GM12892 (cell line): Measurements from ENCODE around the gene TGFBR2.

Source experiments
- DNase-seq: peaks from one replicate; pipeline ENCODE4 v3.0.0; 2011; ENCODE audit not compliant: insufficient read length
- FAIRE-seq: peaks from 2 replicates; lab custom pipeline; 2011; peaks lifted over from hg19 to GRCh38; lab: Jason Lieb, UNC
- POLR2A ChIP-seq: IDR thresholded peaks from 2 replicates; pipeline ENCODE4 v1.6.1; 2011; ENCODE audit warnings: low read depth, low read length, control low read depth
- POLR2AphosphoS5 ChIP-seq: IDR thresholded peaks from 2 replicates; pipeline ENCODE4 v1.6.1; 2011; ENCODE audit warnings: low read depth, low read length, control low read depth
- TAF1 ChIP-seq: IDR thresholded peaks from 2 replicates; pipeline ENCODE4 v1.6.1; 2011; ENCODE audit warnings: low read depth, mild to moderate bottlenecking, control low read depth, low read length, borderline replicate concordance

The TGFBR2 gene

DNA sequence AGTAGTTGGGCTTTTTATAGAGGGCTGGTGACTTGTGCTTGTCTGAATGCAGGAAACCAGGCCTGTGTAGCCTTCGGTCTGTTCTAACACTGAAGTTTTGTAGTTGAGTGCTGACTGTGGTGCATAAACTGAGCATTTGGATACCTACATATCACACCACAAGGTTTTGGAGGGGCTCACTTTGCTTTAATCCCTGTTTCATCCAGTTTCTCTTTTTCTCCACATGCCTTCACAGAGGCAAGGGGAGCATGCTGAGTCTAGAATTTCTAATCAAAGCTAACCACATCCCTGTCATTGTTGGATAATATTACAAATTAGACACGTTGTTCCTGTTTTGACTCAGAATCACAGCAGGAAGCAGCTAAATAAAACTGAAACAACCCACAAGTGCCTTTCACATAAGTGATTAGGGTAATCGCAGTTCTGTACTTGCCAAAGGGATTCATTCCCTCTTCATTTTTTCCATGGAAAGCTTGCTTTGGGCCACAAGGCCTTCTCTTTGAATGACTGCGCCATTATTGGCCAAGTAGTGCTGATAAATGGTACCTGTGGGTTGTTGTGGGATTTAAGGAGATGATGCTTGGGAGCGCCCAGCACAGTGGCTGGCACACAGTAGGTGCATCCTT, 48.9 kb downstream of the TGFBR2 start:
- DNase-seq, result no peak
- TF ChIP-seq POLR2A (no peak), TAF1 (no peak), POLR2AphosphoS5 (no peak)
- FAIRE-seq, result peak; percentile 74

DNA sequence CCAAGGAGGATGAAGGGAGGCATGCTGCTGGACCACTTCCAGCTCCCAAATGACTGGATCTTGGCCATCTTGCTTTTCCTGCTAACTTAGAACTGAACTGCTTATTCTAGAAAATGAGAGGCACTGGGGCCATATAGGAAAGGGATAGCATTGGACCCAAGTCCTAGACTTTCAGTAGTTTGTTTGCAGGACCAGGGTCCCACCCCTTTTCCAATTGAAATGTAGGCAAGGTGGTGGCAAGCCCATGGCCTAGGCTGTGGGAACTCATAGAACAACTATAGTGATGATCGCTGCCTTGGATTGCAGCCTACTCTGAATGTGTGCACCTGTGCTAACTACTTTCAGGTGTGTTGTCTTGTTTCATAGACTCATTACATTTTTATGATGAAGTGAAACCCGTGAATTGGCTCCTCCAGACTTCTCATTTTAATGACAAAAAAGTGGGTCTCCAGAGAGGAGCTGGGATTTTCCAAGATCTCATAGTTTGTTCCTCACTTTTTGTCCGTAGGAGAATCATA, 50.3 kb downstream of the TGFBR2 start:
- DNase-seq (no peak), FAIRE-seq (no peak)
- no peak for TF ChIP-seq POLR2A
- no peak for TF ChIP-seq POLR2AphosphoS5
- TF ChIP-seq TAF1, result no peak

DNA sequence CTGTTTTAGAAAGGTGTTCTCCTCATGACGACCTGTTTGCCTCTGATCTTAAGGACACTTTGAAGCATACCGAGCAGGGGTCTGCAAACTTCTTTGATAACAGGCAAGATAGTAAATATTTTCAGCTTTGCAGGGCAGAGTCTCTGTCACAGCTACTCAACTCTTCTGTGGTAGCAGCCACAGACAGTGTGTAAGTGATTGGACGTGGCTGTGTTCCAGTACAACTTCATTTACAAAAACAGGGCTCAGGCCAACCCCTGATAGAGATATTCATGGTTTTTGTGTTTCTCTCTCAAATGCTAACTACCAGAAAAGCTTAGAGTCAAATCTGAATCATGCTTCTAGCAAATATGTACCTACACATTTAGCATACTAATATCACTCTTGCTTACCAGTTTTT, 51.5 kb downstream of the TGFBR2 start:
- FAIRE-seq, result no peak
- TF ChIP-seq POLR2AphosphoS5 (no peak), POLR2A (no peak), TAF1 (no peak)
- no peak for DNase-seq

DNA sequence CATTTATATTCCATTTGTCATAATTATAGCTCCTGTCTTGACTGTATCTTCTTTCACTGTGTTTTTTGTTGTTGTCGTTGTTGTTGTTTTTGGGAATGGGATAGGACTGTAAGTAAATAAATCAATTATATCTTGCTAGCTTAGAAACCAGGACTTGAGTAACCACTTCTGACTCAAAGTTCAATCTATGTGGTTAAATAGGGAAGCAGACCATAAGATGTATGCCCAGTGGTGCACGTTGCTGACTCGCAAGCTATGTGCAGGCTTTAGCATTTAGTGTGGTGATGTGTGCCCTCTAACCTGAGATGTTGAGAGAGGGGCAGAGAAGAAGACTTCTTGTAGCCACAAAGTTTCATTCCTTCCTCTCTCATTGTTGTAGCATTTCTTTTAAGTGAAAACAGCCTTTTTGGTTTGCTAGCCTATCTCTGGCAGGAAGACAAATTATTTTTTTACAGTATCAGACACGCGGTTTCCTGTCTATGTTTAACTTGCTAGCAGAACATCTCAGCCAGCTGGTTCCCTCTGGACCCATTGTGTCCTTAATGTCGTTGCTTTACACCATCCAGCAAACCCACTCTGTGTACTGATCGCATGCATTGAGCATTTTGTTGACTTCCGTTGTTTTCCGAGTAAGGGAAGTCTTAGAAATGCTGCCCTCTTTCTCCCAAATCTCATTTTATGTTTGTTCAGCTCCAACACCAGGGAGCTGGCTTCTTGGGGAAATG, 52.1 kb downstream of the TGFBR2 start:
- FAIRE-seq (peak; percentile 73), DNase-seq (no peak)
- TF ChIP-seq POLR2AphosphoS5 (no peak), TAF1 (no peak), POLR2A (no peak)

DNA sequence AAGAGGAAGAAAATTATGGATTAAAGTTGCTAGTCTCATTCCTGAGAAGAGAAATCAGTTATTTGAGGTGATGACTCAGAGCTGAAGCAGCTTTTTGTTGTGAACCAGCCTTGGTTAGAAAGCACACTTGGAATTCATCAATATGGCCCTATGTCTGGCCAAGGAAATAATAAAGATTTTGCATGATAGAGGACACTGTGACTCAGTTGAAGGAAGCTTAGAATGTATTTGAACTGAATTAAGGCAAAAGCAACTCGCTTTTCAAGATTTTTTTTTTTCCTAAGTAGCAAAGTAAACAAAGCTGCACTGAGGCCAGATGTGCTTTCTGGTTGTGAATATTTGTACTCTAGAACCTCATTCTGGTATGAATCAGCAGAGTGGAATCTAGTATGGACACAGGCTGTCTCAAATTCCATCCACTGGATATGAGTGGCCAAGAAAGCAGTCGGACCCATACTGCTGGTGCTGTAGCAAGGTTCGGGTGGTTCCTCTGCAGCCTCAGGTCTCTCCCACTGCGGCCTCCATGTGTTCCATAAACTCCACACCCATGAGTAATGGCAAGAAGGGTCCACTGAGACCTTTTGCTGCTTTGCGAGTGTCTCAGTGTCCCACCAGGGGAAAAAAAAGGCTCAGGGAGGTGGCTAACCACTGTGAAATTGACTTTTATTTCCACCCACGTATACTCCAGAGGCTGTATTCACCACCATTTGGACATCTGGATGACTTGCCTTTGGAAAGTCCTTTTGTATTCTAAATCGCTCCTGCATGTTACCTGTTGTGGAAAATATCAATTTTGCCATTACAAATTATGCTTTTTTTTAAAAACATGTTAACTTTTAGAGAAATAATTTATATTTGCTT, 53.1 kb downstream of the TGFBR2 start:
- no peak for TF ChIP-seq POLR2A
- TF ChIP-seq TAF1, result no peak
- TF ChIP-seq POLR2AphosphoS5, result no peak
- FAIRE-seq (no peak), DNase-seq (no peak)

DNA sequence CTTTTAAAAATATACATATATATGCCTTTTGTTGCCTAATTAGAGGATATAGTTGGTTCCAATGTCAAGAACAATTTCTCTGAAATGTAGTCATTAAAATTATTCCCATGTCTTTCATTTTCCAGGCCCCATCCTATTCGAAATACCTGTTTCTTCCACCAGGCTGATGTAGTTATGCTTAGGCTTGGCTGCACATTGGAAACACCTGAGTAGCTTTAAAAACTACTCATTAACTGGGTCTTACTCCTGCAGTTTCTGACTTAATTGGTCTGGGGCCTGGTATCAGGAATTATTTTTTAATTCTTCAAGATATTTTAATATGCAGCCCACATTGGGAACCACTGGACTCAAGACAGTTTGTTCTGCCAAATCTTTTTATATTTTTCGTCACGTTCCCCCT, 53.7 kb downstream of the TGFBR2 start:
- no peak for DNase-seq
- TF ChIP-seq POLR2A, result no peak
- no peak for FAIRE-seq

DNA sequence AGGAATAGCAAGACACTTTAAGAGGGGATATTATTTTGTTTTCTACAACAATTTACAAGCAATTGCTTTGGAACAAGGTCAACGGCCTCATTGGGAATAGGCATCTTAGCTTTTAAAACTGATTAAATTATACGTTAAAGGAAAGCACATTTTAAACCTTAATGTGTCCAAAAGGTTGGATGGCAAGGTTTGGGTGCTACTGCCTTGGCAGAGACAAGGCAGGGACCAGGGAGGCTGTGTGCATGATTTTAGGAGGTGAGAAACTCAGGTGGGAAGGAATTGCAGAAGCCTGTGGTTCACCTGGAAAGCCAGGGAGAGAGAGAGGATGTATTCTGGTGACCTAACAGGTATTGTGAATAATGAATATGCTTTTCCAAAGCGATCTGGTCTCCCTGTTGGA, 54.3 kb downstream of the TGFBR2 start:
- TF ChIP-seq POLR2AphosphoS5, result no peak
- TF ChIP-seq TAF1, result no peak
- no peak for TF ChIP-seq POLR2A
- DNase-seq, result no peak
- no peak for FAIRE-seq

DNA sequence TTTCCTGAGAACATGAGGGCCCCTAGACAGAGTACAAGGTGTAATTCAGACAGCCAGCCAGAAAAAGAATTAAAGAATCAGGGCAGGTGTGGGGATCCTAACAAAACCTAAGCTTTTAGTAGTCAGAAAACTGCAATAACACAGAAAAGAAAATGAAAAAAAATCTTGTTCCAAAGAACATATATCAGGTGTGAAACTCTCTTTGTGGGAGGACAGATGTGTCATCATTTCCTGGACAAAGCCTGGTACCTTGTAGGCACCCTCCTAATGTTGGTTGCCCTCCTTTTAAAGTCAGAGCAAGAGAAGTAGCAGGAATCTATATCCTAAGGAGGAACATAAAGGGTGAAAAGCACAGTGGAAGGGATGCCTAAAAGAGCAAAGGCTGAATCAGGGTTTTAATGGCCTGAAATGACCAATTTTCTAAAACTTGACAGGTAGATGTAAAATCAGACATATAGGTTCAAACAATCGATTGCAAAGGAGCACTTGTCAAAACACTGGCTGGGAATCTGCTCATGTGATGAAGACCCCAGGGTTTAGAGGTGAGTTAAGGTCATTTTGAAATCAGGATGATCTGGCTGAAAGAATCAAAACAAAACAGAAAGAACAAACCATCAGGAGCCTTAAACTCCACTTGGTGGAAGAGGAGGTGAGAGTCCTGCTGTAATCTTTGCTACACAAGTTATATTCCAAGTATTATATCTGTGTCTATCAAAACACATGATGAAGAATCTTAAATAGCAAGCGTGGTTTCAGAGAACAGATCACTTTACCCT, 54.9 kb downstream of the TGFBR2 start:
- no peak for DNase-seq
- no peak for FAIRE-seq
- TF ChIP-seq POLR2AphosphoS5 (no peak), POLR2A (no peak), TAF1 (no peak)

DNA sequence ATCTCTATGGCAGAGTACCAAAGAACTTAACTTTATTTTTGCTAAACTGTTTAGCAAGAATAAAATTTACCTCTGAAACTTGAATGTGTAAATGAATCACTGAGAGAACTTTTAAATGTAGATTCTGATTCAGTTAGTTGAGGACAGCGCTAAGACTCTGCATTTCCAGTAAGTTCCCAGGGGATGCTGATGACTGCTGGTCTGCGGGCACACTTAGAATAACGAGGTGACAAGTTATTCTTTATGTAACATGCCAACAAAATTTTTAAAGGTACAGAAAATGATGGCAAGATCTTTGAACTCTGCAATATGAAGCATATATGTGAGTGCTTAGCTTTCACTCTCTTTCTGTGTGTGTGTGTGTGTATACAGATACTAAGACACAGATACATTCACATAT, 56.4 kb downstream of the TGFBR2 start:
- TF ChIP-seq TAF1 (no peak), POLR2AphosphoS5 (no peak), POLR2A (no peak)
- DNase-seq (no peak), FAIRE-seq (no peak)

DNA sequence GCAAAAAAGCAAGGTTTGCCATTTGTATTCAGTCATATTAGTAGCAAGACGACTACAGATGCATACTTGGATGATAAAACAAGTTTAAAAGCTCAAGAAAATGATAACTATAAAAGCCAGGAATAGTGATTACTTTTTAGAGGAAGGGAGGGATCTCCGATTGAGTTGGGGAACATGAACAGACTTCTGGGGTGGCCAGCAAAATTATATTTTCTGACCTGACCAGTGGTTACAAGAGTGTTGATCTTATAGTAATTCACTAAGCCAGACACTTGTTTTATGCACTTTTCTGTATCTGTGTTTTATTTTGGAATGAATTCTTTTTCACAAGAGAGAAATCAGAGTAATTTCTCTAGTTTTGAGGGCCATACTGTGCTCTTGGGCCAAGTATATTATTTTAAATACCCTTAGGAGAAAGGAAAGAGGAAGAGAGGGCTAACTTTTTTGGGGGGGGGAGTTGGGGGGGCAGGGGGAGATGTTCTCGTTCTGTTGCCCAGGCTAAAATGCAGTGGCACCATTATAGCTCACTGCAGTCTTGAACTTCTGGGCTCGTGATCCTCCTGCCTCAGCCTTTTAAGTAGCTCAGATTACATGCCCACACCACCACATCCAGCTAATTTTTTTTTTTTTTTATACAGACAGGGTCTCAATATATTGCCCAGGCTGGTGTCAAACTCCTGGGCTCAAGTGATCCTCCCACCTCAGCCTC, 57.3 kb downstream of the TGFBR2 start:
- FAIRE-seq, result no peak
- no peak for DNase-seq
- no peak for TF ChIP-seq POLR2AphosphoS5
- TF ChIP-seq POLR2A, result no peak
- TF ChIP-seq TAF1, result no peak

DNA sequence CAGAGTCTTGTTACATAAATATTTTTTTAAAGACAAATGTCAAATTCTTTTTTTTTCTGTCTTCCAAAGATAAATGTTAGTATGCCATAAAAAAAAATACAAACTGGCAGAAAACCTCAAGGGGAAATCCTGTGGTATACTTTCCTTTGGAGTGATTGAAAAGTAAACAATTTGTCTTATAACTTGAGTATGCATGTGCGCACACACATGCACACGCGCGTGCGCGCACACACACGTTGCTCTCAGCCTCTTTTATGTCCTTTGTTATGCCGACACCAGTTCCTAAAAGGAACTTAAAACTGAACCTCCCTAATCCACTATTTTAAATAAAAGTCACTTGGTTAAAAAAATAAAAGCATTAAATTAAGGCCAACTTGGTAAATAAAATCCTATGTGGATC, 58.1 kb downstream of the TGFBR2 start:
- TF ChIP-seq TAF1, result no peak
- no peak for TF ChIP-seq POLR2A
- TF ChIP-seq POLR2AphosphoS5, result no peak
- FAIRE-seq, result no peak
- no peak for DNase-seq
